Parathyroid adenoma (tissue), 2 donors: ENCODE measurements around the gene C19orf44.

Experiments used
- H2AFZ ChIP-seq: fragments of 300-600 bp; sonication (generic); one replicate; pipeline ENCODE4 v1.7.0; 2017; ENCODE audit warnings: antibody characterized with exemption, mild to moderate bottlenecking
- H3K27ac ChIP-seq: fragments of 300-600 bp; sonication (generic); one replicate; pipeline ENCODE4 v1.7.0; 2017
- H3K27me3 ChIP-seq: fragments of 300-600 bp; sonication (generic); one replicate; pipeline ENCODE4 v1.7.0; 2017; ENCODE audit warnings: low read length; ENCODE audit not compliant: control insufficient read depth, insufficient read depth
- H3K36me3 ChIP-seq: fragments of 300-600 bp; sonication (generic); one replicate; pipeline ENCODE4 v1.7.0; 2017; ENCODE audit warnings: low read length; ENCODE audit not compliant: control insufficient read depth, insufficient read depth
- H3K4me1 ChIP-seq: fragments of 300-600 bp; sonication (generic); one replicate; pipeline ENCODE4 v1.7.0; 2017; ENCODE audit warnings: control low read depth
- H3K4me2 ChIP-seq: fragments of 300-600 bp; sonication (generic); one replicate; pipeline ENCODE4 v1.7.0; 2017; ENCODE audit warnings: low read length
- H3K4me3 ChIP-seq: fragments of 300-600 bp; sonication (generic); one replicate; pipeline ENCODE4 v1.7.0; 2017; ENCODE audit warnings: low read depth, low read length
- H3K79me2 ChIP-seq: fragments of 300-600 bp; sonication (generic); one replicate; pipeline ENCODE4 v1.7.0; 2017; ENCODE audit warnings: control low read depth
- H3K9ac ChIP-seq: fragments of 300-600 bp; sonication (generic); one replicate; pipeline ENCODE4 v1.7.0; 2017; ENCODE audit warnings: mild to moderate bottlenecking
- H3K9me3 ChIP-seq: fragments of 300-600 bp; sonication (generic); one replicate; pipeline ENCODE4 v1.7.0; 2017; ENCODE audit warnings: low read length; ENCODE audit not compliant: control insufficient read depth
- CTCF ChIP-seq: fragments of 300-600 bp; sonication (generic); IDR thresholded peaks from one replicate; pipeline ENCODE4 v1.7.0; 2017; ENCODE audit warnings: antibody characterized with exemption, mild to moderate bottlenecking
- donor health status: primary hyperparathyroidism.

The C19orf44 gene

DNA sequence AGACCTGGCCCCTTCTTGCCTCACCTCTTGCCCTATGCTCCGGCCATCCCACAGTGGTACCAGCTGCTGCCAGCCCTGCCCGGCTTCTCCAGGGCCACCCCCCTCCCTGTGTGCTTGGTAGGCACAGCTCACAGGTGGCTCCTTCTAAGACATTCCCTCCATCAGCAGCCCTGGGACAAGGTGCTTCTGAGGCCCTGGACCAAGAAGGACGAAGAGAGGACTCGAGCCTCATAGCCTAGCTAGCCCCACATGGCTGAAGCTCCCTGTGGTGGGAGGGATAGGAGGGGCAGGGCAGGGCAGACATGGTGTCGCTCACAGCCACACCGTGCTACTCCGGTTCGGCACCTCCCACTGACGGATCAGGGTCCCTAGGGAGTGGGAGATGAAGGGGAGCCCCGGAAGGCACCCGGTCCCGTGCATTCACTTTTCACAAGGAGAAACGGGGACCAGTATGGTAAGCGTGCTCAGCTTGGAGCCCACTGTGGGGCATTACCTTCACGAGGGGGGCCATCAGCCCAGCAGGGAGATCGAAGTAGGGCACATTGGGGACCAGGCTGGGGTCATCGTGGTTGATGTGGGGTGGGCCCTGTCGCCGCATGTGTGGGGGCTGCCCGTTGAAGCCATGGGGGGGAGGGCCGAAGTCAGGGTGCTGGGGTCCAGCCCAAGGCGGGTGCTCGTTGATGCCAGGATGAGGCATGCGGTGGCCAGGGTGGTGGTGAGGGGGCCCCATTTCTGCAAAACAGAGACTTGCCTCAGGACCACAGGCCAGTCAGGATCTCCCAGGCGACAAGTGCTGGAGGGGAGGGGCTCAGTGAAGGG, 26.6 kb downstream of the C19orf44 start:
- Histone ChIP-seq H3K36me3 (no peaks in the 10 kb centered on the region), H3K9me3 (no peaks in the 10 kb centered on the region)

GRCh38 chr19:16524991-16525734, 29.0 kb downstream of the C19orf44 start:
- H3K9ac ChIP-seq = no peak overlapping the region
- H3K79me2 ChIP-seq = peaks cover 2% of the 10 kb centered on the region
- peaks cover 3% of the 10 kb centered on the region for H3K4me1 ChIP-seq
- H3K36me3 ChIP-seq = no peaks in the 10 kb centered on the region
- no peak overlapping the region for H2AFZ ChIP-seq
- no peak overlapping the region for H3K27ac ChIP-seq
- no peak overlapping the region for H3K4me2 ChIP-seq
- H3K4me3 ChIP-seq = no peak overlapping the region
- no peak for TF ChIP-seq CTCF
- H3K27me3 ChIP-seq = no peaks in the 10 kb centered on the region
- H3K9me3 ChIP-seq = no peaks in the 10 kb centered on the region

More for the DNA sequence above, 26.6 kb downstream of the C19orf44 start:
- Histone ChIP-seq H3K4me2 (no peak overlapping the region), H3K4me1 (peaks cover 3% of the 10 kb centered on the region), H3K27ac (no peak overlapping the region), H3K27me3 (no peaks in the 10 kb centered on the region), H3K4me3 (no peak overlapping the region), H3K9ac (no peak overlapping the region), H3K79me2 (peaks cover 2% of the 10 kb centered on the region), H2AFZ (no peak overlapping the region)
- TF ChIP-seq CTCF = no peak

- no peak overlapping the region for H3K27ac ChIP-seq
- H3K4me2 ChIP-seq = no peak overlapping the region
- H3K36me3 ChIP-seq = no peaks in the 10 kb centered on the region
- no peaks in the 10 kb centered on the region for H3K27me3 ChIP-seq
- H3K9ac ChIP-seq = no peak overlapping the region
- H2AFZ ChIP-seq = no peak overlapping the region
- H3K4me1 ChIP-seq = peaks cover 3% of the 10 kb centered on the region
- H3K4me3 ChIP-seq = no peak overlapping the region
- peaks cover 2% of the 10 kb centered on the region for H3K79me2 ChIP-seq
- no peak for TF ChIP-seq CTCF
- H3K9me3 ChIP-seq = no peaks in the 10 kb centered on the region
These were observed 29.7 kb downstream of the C19orf44 start for GRCh38 chr19:16525751-16526481.

GRCh38 chr19:16527334-16527935, 31.2 kb downstream of the C19orf44 start:
- H3K36me3 ChIP-seq = no peaks in the 10 kb centered on the region
- no peak for TF ChIP-seq CTCF
- H3K27ac ChIP-seq = no peak overlapping the region
- peaks cover 3% of the 10 kb centered on the region for H3K4me1 ChIP-seq
- H3K9me3 ChIP-seq = no peaks in the 10 kb centered on the region
- no peak overlapping the region for H3K4me3 ChIP-seq
- no peaks in the 10 kb centered on the region for H3K27me3 ChIP-seq
- no peak overlapping the region for H3K4me2 ChIP-seq
- H2AFZ ChIP-seq = no peak overlapping the region
- peaks cover 2% of the 10 kb centered on the region for H3K79me2 ChIP-seq
- no peak overlapping the region for H3K9ac ChIP-seq
